Measurements from ENCODE around the gene ADAM22. TPM values are rescaled to one million over a fixed set of nuclear protein-coding genes. Genes with fewer than 3 reads are reported as not detected.

ADAM22 gene
- total and polyA plus RNA-seq, 2 experiments from 2014 or later: 0.09 to 0.54 TPM

- no peak for TF ChIP-seq EZH2 (IDR thresholded peaks at IDR 0.05; ENCODE audit: insufficient read depth, poor library complexity, severe bottlenecking)
- no peak for TF ChIP-seq EZH2phosphoT487 (IDR thresholded peaks at IDR 0.05; ENCODE audit: insufficient read depth, low read depth)
- in situ Hi-C loops (cut with MboI): loop anchor here (25.0 kb wide), 2 partner anchors 318 to 593 kb away; no protein-coding TSS in a partner anchor
- H3K79me2 ChIP-seq (ENCODE audit: insufficient read depth): no peaks in the 10 kb centered on the region
Observed at GRCh38 chr7:88105231-88105630, 171.2 kb downstream of the ADAM22 start.

GRCh38 chr7:88106434-88106833 lies 172.4 kb downstream of the ADAM22 start:
- Histone ChIP-seq H3K9me2 (ENCODE audit: insufficient read depth) (no peaks in the 10 kb centered on the region), H3F3A (ENCODE audit: insufficient read depth) (no peaks in the 10 kb centered on the region), H3K4me3 (no peak overlapping the region), H4K20me1 (ENCODE audit: insufficient read depth) (no peaks in the 10 kb centered on the region), H3K79me2 (ENCODE audit: insufficient read depth) (no peaks in the 10 kb centered on the region), H3K36me3 (ENCODE audit: low read depth) (no peaks in the 10 kb centered on the region), H3K4me2 (ENCODE audit: unreplicated experiment) (no peak overlapping the region), H2AFZ (no peak overlapping the region), H3K9me3 (ENCODE audit: low read depth) (no peaks in the 10 kb centered on the region), H3K27me3 (replicated peaks; ENCODE audit: insufficient read depth) (no peaks in the 10 kb centered on the region), H3K4me1 (ENCODE audit: insufficient read depth) (no peaks in the 10 kb centered on the region), H3K9ac (no peak overlapping the region), H3K27ac (no peak overlapping the region)
- DNase-seq: no peak
- no peak for TF ChIP-seq EZH2 (IDR thresholded peaks at IDR 0.05; ENCODE audit: insufficient read depth, poor library complexity, severe bottlenecking)
- no peak for TF ChIP-seq EZH2phosphoT487 (IDR thresholded peaks at IDR 0.05; ENCODE audit: insufficient read depth, low read depth)
- WGBS, 2 experiments (ENCODE audit: low coverage in 1 of 2, low lambda C conversion rate in 2 of 2, missing lambda C conversion rate in 2 of 2): 80 to 83% methylated on average over 4 of the region's 4 CpGs
- in situ Hi-C loops (cut with MboI): loop anchor here (25.0 kb wide), 2 partner anchors 319 to 594 kb away; no protein-coding TSS in a partner anchor

More at GRCh38 chr7:88105231-88105630, 171.2 kb downstream of the ADAM22 start:
- Histone ChIP-seq H3F3A (ENCODE audit: insufficient read depth) (no peaks in the 10 kb centered on the region), H3K27ac (no peak overlapping the region), H3K4me1 (ENCODE audit: insufficient read depth) (no peaks in the 10 kb centered on the region), H4K20me1 (ENCODE audit: insufficient read depth) (no peaks in the 10 kb centered on the region), H2AFZ (no peak overlapping the region), H3K9me3 (ENCODE audit: low read depth) (no peaks in the 10 kb centered on the region), H3K36me3 (ENCODE audit: low read depth) (no peaks in the 10 kb centered on the region), H3K4me2 (ENCODE audit: unreplicated experiment) (no peak overlapping the region), H3K4me3 (no peak overlapping the region), H3K9me2 (ENCODE audit: insufficient read depth) (no peaks in the 10 kb centered on the region), H3K9ac (no peak overlapping the region), H3K27me3 (replicated peaks; ENCODE audit: insufficient read depth) (no peaks in the 10 kb centered on the region)
- 71 to 72% methylated on average over 3 of the region's 3 CpGs for WGBS, 2 experiments (ENCODE audit: low coverage in 1 of 2, low lambda C conversion rate in 2 of 2, missing lambda C conversion rate in 2 of 2)
- DNase-seq: no peak

DNA sequence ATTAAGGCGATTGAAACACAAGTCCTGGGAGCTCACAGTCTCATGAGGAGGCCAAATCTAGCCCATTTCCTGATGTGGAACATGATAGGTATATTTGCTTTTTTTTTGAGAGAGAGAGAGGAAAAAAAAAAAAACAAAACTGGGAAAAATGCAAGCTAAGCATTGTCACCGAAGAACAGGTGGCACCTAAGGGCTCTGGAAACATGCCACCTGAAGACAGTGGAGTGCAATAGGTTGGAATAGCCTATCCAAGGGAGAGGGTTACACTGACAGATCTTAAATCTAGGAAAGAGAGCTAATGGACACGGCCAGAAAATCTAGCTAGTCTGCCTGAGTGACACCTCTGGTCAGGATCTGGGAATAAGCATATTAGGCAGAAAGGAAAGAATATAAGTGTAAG lies 175.6 kb downstream of the ADAM22 start:
- Histone ChIP-seq H3K27ac (no peak overlapping the region), H3K36me3 (ENCODE audit: low read depth) (no peaks in the 10 kb centered on the region), H3K4me2 (ENCODE audit: unreplicated experiment) (no peak overlapping the region), H3F3A (ENCODE audit: insufficient read depth) (no peaks in the 10 kb centered on the region), H3K27me3 (replicated peaks; ENCODE audit: insufficient read depth) (no peaks in the 10 kb centered on the region), H4K20me1 (ENCODE audit: insufficient read depth) (no peaks in the 10 kb centered on the region), H3K9ac (no peak overlapping the region), H3K4me3 (no peak overlapping the region), H3K9me3 (ENCODE audit: low read depth) (no peaks in the 10 kb centered on the region), H3K4me1 (ENCODE audit: insufficient read depth) (no peaks in the 10 kb centered on the region), H3K9me2 (ENCODE audit: insufficient read depth) (no peaks in the 10 kb centered on the region), H3K79me2 (ENCODE audit: insufficient read depth) (no peaks in the 10 kb centered on the region), H2AFZ (no peak overlapping the region)
- 68 to 80% methylated on average over 3 of the region's 3 CpGs for WGBS, 2 experiments (ENCODE audit: low coverage in 1 of 2, low lambda C conversion rate in 2 of 2, missing lambda C conversion rate in 2 of 2)
- in situ Hi-C loops (cut with MboI): loop anchor here (25.0 kb wide), 2 partner anchors 322 to 597 kb away; no protein-coding TSS in a partner anchor
- no peak for DNase-seq
- TF ChIP-seq EZH2phosphoT487 (IDR thresholded peaks at IDR 0.05; ENCODE audit: insufficient read depth, low read depth) (no peak), EZH2 (IDR thresholded peaks at IDR 0.05; ENCODE audit: insufficient read depth, poor library complexity, severe bottlenecking) (no peak)

DNA sequence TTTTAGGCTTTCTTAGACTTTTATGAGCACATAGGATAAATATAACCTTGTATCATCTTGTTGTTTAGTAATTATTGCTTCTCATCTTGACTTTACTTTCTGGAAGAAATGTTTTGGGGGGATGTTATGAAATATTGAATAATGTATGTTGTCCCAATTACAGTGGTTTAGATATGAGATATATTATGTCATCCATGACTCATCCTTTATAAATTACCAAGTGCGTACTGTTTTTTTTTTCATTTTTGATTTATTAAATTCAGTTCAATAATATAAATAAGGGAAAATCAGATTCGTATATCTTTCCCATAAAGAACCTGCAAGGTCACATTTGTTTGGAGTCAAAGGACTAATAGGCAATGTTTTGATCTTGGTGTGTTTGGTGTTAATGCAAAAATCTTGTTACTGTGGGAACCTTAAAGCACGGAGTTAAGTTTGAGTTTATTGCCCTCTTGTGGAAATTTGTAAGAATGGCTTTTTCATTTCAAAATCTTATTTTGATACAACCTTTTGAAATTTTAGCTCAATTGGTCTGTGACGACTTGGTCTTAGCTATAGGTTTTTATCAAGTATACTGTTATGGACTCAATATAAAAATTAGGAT lies 177.2 kb downstream of the ADAM22 start:
- no peaks in the 10 kb centered on the region for H3K4me1 ChIP-seq (ENCODE audit: insufficient read depth)
- H3K9me3 ChIP-seq (ENCODE audit: low read depth): no peaks in the 10 kb centered on the region
- TF ChIP-seq EZH2phosphoT487 (IDR thresholded peaks at IDR 0.05; ENCODE audit: insufficient read depth, low read depth): no peak
- no peak for TF ChIP-seq EZH2 (IDR thresholded peaks at IDR 0.05; ENCODE audit: insufficient read depth, poor library complexity, severe bottlenecking)
- no peak overlapping the region for H3K4me2 ChIP-seq (ENCODE audit: unreplicated experiment)
- H3K9me2 ChIP-seq (ENCODE audit: insufficient read depth): no peaks in the 10 kb centered on the region
- no peak overlapping the region for H2AFZ ChIP-seq
- H3K9ac ChIP-seq: no peak overlapping the region
- H3K27ac ChIP-seq: no peak overlapping the region
- H3K27me3 ChIP-seq (replicated peaks; ENCODE audit: insufficient read depth): no peaks in the 10 kb centered on the region
- peak; percentile 67 for DNase-seq
- no peaks in the 10 kb centered on the region for H4K20me1 ChIP-seq (ENCODE audit: insufficient read depth)
- no peaks in the 10 kb centered on the region for H3K36me3 ChIP-seq (ENCODE audit: low read depth)
- in situ Hi-C loops (cut with MboI): loop anchor here (25.0 kb wide), 2 partner anchors 324 to 599 kb away; no protein-coding TSS in a partner anchor
- no peaks in the 10 kb centered on the region for H3F3A ChIP-seq (ENCODE audit: insufficient read depth)
- H3K79me2 ChIP-seq (ENCODE audit: insufficient read depth): no peaks in the 10 kb centered on the region
- H3K4me3 ChIP-seq: no peak overlapping the region
- 20 to 22% methylated on average over 4 of the region's 4 CpGs for WGBS, 2 experiments (ENCODE audit: low coverage in 1 of 2, low lambda C conversion rate in 2 of 2, missing lambda C conversion rate in 2 of 2)

Measured in GM23248 (cell line).